ENCODE measurements around the gene TH.

Gene TH

DNA sequence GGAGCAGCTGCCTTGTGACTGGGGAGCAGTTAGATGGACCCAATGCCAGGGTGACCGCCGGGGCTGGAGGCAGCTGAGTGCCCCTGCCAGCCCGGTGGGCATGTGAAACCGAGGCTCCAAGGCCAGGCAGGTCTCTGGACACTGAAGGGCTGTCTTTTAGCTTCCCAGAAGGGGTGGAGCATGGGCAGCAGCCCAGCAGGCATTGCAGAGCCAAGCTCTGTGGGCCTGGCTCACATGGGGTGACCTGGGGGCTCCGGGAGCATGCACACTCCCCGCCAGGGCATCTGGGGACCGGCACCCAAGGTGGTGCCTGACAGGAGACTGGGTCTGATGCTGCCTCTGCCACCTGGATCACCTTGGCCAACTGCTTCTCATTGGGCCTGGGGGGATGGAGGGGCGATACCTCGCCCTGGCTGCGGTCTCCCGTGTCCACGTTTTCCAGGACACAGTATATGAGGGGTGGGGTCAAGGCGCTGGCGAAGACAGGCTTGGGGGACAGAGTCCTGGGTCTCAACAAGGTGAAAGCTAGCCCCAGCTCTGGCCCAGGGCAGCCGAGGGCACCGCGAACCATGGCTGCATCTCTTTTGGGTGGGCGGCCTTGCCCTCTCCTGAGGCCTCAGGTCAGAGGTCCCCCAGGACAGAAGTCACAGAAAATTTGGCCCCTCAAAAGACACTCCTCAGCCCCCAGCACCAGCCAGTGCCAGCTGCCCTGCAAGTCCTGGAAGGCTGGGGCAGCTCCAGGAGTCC, 14.1 kb downstream of the TH start:
- DNase-seq: no peak

DNA sequence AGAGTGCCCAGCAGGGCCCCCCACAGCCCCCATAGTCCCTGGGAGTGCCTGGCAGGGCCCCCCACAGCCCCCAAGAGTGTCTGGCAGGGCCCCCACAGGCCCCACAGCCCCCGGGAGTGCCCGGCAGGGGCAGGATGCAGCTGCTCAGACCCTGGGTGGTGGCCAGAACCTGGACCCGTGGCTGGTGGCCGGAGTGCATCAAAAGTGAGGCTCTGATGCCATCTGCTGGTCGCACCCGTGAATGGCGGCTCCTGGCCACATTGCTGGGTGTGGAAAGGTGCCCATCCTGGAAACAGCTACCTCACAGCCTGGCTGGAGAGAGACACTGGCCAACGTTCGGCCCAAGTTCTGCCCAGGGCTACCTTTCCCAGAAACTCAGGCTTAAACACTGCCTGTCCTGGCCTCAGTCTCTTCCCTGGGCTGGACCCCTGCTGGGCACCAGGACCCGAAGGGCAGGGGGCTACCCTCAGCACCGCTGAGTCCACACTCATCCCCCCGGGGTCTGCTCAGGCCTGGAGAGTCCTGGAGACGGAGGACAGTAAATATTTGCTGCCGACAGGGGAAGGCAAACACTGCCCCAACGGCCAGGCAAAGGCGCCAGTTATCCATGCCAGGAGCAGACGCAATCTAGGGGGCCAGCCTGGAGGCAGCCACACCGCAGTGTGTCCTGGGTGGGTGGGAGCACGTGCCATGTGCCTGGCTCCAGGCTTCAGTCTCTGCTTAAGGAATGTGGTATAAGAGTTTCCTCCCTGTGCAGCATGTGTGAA, 15.0 kb downstream of the TH start:
- DNase-seq: peak; percentile 43 to 51

DNA sequence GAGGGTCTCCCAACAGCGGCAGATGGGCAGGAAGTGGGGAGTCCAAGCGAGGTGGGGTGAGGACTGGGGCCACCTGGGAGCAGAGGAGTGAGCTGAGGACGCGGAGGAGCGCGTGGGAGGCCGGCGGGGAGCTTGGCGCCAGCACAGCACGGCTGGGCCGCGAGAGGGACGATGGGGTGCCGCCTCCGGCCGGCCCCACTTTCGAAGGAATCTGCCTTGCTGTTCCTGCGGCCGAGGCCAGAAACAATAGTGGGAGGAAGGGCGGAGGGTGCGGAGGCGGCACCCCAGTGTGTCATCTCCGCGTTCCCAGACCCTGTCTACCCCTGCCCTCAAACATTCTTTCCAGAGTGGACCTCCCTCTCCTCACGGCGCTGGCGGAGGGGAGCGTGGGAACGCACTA, 16.1 kb downstream of the TH start:
- DNase-seq: no peak

DNA sequence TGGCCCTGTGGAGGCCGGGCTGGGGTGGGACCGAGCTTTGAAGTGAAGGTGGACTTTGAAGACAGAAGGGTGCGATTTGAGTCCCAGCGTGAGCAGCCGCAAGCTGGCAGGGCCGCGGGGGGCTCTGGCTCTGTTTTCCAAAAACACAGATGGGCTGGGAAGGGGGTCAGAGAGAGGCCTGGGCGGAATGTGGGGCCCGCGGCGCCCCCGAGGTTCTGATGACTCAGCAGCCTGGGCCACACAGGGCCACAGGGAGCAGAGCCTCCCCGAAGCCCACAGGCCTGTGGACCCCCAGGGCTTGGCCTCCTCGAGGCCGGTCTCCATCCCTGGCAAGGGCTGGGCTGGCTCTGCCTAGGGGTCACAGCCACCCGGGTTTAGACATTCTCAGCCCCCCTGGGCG, 16.7 kb downstream of the TH start:
- no peak for DNase-seq

DNA sequence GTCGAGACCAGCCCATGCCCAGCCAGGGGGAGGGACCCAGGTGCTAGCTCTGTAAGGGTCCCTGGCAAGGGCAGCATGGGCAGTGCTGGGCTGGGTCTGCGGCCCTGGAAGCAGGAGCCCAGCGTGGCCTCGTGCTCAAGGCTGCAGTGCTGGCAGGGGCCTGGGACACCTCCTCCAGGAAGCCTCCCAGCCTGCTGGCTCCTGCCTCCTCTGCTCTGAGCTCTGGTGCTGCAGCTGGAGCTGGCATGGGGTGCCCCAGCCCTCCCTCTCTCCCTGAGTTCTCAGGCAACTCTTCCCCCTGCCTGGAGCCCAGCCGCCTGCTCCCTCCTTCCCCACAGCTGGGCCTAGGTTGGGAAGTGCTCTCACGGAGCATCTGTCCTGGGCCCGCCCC, 17.4 kb downstream of the TH start:
- no peak for DNase-seq

DNA sequence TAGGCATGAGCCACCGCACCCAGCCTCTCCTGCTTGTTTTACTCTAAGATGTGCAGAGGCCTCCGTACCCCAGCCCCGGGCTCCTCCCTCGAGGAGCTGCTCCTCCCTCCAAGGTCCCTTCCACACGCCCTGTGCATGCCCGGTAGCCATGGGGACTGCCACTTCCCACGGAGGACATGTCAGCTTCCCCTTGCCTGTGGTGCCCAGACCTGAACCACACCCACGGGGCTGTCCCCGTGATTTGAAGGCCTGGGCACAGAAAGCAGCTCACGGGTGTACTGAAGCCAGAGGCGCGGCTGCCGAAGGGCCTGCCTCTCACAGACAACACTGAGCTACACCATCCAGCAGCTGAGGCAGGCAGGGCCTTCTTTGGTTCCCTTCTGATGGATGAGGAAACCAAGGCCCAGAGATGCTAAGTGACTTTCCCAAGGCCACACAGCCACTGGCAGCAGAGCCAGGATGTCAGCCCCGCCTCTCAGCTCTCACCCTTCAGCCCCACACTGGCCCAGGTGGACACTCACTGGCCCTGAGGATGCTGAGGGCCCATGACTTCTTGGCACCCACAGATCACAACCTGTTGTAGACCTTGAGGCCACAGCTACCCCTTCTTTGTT, 17.9 kb downstream of the TH start:
- DNase-seq: peak in 1 of 2 donors; percentile 27

DNA sequence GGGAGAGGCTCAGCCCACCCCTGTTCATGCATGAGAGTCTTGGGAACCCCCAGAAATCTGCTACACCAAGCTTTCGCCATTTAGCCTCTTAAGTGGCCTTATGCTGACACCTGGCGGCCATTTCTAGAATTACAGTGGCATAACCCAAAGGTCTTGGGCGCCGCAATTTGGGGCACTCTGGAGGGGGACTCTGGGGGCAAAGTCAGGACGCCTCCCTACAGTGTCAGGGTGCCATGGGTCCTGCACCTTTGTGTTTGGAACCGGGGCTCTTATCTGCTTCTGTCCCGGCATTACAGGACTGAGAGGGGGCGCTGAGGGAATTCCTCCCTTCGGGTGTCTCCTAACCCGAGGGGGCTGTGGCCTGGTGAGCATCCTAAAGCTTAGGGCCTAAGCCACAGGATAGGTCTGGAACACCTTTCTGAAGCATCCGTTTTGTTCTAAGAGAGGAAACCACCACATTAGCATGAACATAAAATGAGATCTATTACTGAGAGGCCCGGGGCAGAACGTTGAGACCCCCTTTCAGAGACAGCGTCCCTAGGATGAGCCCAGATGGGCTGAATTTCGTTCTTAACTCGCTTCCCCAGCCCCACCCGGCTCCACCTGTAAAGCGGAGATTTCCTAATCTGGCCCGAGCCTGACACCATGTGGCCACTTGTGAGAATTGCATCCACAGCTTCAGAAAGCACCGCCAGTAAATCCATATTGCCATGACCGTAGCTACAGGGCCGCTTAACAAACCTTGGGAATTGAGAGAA, 19.9 kb downstream of the TH start:
- peak; percentile 79 for DNase-seq

DNA sequence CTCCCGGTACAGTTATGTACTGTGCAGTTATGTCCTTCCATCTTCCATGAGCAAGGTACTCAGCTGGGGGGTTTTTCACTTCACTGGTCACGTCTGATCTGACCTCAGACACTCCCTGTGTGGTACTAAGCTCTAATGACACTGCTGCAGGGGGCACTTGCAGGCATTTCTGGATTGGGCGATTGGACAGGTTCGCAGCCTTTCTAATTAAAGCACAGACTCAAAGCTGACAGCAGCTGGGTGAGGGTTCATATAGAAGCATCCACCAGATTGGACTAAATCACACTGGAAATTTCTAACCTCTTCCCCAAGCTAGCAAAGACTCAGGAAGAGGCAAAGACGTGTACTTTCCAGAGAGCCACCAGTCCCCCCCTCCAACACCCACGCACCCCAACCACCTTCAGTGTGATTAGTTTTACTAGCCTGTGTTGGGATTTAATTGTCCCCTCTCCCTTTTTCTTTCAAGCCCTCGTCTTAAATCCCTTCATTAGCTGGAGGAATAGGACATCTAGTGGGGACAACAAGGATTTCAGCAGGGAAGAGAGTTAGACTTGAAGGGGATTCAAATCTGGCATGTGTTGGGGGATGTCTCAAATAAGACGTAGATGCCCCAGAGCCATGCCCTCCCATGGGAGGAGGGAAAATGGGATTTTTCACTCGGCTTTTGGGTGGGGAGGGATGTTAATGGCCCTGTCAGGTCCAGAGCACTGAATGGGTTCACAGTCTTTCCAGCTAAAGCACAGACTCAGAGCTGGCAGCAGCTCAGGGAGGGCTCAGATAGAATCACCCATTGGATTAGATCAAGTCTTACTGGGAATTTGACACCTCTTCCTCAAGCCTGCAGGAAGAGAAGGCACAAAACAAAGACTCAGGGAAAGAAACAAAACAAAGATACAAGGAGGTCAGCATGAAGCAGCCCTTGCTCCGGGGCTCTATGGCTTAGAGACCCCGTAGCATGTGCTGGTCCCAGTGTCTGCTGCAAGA, 21.5 kb downstream of the TH start:
- no peak for DNase-seq

DNA sequence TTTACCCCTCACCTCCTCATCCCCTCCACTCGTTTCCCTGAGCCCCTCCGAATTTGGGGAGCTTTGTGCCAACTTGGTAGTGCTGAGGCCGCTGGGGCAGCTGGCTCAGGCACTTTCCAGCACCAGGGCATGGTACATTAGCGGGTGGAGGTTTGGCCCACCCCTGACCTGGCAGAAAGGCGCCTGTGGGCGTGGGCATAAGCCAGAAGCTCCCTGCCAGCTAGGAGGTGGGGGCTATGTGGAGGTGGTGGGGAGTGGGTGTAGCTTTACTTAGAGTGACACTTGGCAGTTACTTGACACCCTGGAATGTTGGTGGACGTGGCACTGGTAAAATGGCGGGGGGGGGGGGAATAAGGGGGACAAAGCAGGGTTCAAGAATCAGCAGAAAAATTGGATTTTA, 22.2 kb downstream of the TH start:
- no peak for DNase-seq

DNA sequence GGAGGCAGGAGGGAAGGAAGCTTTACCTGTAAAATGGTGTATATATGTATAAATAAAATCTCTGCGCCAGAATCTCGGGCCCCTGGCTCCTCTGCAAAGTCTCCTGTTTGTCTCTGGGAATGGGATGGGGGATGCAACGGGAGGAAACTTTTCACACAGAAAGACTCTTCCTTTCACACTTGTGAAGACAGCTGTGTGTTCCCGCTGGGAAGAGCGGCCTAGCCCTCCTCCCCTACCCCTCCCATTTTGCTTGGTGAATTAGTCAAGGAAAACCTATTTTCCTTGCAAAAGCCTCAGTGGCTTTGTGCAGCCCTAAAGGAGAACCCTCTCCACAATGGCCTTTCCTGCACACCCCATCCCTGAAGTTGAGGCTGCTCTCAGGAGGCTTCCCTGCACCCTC, 23.0 kb downstream of the TH start:
- DNase-seq: no peak

DNA sequence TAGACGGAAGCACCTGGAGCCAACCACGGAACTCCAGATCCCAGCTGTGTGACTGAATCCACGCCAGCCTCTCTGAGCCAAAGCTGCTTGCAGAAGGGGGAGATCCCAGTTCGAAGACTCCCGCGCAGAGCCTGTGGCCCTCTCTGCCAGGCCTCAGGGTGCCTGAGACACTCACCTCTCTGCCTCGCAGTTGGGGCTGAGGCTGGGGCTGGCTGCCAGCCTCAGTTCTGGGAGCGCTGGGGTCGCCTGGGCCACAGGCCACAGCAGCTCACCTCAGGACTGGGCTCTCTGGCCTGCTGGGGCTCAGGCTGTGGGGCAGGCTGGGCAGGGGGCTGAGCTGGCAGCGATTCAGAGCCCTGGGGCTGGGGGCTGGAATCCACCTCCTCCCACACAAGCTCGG, 24.2 kb downstream of the TH start:
- no peak for DNase-seq

DNA sequence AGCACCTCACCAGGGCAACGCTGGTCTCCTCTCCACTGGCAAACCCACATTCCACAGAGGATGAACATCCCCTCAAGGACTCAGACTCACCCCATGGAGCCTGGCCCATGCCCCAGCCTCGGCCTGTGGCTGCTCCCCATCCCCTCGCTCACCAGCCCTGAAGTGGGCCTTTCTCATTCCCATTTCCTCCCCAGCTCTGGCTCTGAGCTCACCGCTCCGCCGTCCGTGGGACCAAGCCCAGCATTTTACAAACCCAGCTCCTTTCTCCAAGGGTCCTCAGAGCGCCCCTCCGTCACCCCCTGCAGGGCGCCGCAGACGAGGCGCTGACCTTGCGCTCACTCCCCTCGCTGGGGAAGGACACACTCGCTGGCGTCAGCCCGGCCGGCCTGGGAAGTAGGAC, 25.6 kb downstream of the TH start:
- DNase-seq: no peak

DNA sequence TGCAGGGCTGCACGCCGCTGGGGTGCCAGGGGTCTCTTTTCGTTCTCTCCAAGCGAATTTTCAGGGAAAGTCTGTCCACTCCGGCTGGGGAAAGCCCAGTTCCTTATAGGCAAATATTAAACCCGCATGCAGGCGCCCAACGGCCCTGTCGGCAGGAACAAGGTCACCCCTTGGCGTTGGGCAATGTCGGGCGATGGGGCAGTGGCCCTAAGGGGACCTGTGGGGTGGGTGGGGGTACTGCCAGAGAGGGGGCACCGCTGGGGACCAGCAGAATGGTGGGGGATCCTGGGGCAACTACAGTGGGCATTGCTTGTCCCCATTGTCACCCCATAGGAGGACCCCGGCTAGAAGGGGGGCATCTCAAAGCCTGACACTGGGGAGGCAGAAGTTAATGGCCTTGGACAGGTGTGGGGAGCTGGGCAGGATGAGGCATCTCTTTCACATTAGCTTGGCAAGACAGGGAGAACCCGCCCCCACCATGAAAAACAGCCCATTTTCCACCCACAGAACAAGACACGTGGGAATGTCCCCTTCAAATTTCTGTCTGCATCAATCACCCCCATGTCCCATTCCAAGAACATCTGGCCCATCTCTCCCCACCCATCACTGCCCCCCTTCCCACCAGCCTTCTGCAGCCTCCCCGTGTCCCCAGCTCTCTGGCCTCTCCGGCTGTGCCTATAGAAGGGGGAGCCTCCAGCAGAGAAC, 26.9 kb downstream of the TH start:
- DNase-seq: no peak

DNA sequence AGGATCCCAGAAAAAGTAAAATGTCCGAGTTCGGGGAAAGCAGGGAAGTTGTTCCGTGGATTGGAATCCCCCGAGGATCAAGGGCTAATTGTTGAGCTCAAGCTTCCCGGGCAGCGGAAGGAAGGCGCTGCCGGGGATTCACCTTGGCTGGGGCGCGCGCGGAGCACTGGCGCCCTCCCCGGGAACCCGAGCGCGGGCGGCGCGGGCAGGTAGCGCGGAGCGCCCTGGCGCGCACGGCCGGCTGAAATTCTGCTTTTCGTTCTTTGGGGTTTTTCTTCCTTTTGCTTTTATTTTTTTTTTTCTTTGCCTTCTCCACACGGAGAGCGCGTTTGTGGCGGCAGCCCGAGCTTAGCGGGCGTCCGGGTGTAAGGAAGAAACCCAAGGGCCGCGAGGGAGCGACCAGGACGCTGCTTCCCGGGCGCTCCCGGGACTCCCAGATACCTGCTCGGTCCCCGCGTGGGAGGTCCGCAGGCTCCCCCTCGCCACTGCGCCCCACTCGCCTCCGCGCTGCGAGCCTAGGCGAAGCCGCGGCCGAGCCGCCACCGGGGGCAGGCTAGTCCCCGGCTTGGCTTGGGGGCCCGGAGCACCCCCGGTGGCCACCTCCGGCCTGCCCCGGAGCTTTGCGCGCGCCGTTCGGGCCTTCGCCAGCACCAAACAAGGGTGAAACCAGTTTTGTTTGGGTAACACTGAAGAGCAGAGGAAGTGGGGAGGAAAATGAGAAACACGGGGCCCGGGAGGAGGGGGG, 27.6 kb downstream of the TH start:
- DNase-seq: no peak

DNA sequence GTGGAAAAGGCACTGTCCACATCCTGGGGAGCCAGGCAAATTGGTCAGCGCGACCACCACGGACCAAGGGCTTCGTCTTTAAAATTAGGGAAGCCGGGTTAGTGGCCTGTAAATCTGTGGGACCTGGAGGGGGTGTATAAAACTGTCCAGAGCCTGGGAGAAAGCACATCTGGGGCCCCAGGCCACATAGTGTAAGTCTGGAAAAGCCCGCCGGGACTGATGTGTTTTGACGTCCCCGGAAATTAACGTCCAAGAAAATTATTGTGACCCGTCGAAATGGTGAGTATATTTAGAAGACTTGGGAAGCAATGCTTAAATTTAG, 28.2 kb downstream of the TH start:
- no peak for DNase-seq

DNA sequence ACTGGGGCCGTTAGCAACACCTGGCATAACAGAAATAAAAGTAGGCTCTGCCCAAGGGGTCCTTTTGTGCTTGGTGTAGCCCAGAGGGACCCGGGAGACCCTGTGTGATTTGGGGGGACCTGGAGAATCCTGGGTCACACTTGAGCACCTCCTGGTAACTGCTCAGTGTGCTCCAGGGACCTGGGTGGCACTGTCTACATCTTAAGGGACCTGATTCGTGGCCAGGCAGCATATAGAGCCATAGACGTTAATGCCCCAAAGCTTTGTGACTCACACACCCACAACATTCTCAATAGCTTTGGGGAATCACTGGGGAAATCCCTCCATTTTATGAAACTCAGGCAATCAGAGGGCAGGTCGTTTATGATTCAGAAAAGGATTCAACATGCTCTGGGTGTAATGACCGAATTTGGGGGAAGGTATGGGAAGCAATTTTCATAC, 28.8 kb downstream of the TH start:
- DNase-seq: no peak

DNA sequence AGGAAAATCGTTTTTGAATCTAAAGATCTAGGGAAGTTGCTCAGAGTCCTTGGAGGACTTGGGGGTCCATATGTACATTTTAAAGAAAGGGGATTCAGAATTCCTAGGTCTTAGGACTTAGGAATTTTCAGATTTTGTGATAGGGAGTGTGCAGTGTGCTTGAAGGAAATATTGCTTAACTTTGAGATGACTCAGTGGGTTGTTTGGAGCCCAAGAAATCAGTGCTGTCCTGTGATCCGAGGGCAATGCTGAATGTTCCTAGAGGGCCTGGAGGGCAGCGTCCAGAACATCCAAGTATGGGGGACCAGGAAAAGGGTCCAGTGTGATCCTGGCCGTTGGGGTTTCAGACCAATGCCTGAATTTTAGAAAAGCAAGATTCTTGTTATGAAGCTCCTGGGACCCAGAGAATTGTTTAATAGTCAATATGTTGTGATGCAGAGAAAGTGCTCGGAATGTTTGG, 29.3 kb downstream of the TH start:
- no peak for DNase-seq

DNA sequence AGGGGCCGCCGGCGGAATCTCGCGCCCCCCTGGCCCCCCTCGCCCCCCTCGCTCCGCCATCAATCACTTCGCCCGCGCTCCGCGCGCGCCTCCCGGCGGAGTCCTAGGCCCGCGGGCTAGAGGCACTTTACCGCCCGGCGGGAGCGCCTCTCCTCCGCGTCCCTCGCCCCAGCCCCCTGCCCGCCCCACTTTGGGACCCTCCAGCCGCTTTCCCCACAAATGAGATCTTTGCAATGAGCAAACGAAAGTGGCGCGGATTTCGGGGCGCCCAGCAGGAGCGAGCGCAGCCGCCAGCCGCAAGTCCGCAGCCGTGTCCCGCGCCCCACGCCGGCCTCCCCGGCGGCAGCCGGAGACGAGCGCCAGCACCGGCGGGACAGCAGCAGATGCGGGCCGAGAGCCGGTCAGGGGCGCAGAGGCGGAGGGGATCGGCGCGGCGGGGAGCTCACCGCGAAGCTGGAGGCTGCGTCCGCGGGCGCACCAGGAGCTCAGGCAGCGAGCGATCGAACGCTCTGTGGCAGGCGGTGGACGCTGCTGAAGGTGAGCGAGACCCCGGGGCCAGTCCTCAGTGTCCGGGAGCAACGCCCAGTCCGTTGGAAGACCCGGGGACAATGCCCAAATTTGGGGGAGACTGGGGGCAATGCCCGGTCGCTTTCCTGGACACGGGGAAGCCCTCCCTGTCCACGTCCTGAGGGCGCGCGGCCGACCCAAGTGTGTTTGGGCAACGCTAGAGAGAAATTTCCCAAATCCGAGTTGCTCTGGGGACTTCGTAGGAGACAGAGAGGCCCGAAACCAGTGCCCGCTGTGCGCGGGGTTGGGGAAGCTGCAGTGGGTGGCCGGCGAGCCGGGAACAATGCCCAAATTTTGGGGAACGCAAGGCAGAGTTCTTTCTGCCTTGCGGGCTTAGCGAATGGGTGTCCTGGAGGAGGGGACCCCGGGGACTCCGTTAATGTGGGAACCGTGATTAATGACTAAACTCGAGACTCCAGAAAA, 30.9 kb downstream of the TH start:
- DNase-seq: no peak

DNA sequence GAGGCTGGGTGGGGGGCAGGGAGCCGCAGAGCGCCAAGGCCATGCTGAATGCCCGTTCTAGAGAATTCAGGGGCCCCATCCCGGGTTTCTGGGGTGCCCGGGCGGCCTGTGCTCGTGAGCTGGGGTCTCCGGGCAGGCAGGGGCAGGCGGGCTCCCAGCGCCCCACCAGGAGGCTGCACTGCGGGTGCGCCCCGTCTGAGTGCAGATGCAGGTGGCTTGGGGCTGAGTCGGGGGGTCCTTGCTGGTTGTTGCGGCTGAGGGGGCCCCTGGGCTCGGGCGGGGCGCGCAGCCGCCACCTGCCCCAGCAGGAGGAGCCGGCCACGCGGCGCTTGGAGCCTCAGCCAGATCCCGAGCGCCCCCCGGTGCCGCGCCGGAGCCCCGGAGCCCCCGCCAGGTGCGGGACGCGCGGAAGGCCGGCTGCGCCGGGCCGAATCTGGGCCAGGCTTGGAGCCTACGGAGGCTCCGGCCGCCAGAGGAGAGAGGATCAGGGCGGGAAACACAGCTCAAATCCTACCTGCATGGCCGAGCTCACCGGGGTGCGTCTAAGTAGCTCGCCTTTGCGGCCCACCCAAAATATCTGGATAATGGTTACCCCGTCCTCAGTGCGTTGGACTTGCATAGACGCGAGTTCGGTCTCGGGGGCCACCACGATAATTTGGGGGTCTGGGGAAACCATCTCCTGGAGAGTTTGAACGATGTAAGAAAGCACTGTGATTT, 31.8 kb downstream of the TH start:
- no peak for DNase-seq

Data from CD4-positive, alpha-beta T cell treated with Interleukin-1 beta for 1 hour (primary cell).